Fibroblast of peridontal ligament (primary cell): Measurements from ENCODE around the gene SYNGAP1.

ENCODE experiments used
- DNase-seq: peaks from one replicate; pipeline ENCODE4 v3.0.0-alpha.2; 2010; ENCODE audit errors: extremely low read depth

Gene SYNGAP1

DNA sequence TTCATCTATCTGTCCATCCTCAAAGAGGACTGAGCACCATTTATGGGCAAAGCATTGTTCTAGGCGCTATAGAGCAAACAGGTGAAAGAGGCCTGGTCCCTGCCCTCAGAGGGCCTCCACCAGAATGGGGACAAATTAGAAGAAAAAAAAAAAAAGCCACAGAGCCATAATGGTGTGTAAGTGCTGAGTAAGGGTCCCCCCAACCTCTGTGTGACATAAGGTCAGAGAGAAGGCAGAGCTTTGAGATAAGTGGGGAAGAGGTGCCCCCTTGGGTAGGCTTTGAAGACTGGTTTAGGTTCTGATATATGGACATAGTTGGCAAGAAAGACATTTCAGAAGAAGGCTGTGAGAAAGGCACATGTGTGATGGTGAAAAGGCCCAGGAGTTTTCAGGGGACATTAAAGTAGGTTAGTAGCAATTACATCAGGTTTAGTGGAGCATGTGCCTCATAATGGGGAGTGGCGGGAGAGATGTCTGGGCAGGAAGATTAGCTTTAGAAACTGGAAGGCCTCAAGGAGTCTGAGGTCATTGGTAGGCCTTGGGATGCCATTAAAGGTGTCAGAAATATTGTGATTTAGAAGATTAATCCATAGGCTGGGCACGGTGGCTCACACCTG is 19.2 kb downstream of the SYNGAP1 start:
- no peak for DNase-seq

DNA sequence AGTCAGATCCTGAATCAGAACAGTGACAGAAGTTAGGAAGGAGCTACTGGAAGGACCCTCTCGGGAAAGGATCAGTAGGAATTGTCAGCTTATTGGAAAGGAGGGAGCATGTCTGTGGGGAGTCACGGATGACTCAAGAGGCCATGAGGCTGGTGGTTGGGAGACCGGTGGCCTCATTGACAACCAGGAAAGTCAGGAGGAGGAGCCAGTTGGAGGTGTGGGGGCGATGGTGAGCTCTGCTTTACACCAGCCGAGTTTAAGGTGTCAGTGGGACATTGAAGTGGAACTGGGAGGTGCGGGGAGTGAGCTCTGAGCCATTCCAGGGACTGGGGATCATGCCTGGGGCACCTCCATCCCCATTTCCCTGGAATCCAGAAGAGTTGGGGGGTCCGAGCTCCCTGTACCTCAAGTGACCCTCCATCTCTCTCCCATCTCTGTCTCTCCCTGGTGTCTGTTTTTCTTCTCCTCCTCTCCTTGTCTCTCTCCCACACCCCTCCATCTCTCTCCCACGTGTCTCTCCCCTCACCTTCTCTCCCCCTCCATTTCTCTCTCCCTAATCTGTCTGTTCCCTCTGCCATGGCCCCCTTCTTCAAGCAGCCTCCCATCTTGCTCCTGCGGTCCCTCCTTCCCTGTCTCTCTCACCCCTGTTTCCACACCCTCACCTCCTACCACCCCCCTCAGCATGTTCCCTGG is 20.2 kb downstream of the SYNGAP1 start:
- no peak for DNase-seq

DNA sequence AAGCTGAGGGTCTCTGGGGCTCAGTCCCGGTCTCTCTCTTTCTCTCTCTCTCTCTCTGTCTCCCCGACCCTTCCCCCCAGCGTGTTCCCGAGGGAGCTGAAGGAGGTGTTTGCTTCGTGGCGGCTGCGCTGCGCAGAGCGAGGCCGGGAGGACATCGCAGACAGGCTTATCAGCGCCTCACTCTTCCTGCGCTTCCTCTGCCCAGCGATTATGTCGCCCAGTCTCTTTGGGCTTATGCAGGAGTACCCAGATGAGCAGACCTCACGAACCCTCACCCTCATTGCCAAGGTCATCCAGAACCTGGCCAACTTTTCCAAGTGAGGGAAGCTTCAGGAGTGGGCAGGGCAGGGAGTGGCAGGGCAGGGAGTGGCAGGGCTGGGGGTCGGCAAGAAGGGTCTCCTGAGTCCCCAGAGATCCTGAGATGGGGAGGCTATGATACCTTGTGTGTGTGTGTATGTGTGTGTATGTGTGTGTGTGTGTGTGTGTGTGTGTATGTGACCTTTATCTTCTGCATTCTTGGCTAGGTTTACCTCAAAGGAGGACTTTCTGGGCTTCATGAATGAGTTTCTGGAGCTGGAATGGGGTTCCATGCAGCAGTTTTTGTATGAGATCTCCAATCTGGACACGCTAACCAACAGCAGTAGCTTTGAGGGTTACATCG is 20.9 kb downstream of the SYNGAP1 start:
- DNase-seq = no peak

GRCh38 chr6:33441457-33441856 is 21.6 kb downstream of the SYNGAP1 start:
- DNase-seq = no peak

DNA sequence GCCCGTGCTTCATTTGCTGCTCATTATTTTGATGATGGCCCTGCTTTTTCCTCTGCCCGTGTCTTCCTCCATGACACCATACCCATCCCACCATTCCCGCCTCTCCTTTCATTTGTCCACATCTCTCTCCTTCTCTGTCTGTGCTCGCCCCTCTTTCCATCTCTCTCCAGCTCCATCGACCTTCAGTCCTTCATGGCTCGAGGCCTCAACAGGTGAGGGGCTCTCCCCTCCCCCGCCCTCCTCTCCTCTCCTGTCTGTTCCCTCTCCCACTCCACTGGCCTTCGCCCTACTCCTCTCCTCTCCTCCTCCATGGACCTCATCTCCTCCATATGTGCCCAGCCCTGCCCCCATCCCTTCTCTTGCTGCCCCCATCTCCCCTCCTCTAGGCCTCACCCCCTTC is 22.4 kb downstream of the SYNGAP1 start:
- no peak for DNase-seq

DNA sequence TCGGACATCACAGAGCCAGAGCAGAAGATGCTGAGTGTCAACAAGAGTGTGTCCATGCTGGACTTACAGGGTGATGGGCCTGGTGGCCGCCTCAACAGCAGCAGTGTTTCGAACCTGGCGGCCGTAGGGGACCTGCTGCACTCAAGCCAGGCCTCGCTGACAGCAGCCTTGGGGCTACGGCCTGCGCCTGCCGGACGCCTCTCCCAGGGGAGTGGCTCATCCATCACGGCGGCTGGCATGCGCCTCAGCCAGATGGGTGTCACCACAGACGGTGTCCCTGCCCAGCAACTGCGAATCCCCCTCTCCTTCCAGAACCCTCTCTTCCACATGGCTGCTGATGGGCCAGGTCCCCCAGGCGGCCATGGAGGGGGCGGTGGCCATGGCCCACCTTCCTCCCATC is 23.2 kb downstream of the SYNGAP1 start:
- no peak for DNase-seq

DNA sequence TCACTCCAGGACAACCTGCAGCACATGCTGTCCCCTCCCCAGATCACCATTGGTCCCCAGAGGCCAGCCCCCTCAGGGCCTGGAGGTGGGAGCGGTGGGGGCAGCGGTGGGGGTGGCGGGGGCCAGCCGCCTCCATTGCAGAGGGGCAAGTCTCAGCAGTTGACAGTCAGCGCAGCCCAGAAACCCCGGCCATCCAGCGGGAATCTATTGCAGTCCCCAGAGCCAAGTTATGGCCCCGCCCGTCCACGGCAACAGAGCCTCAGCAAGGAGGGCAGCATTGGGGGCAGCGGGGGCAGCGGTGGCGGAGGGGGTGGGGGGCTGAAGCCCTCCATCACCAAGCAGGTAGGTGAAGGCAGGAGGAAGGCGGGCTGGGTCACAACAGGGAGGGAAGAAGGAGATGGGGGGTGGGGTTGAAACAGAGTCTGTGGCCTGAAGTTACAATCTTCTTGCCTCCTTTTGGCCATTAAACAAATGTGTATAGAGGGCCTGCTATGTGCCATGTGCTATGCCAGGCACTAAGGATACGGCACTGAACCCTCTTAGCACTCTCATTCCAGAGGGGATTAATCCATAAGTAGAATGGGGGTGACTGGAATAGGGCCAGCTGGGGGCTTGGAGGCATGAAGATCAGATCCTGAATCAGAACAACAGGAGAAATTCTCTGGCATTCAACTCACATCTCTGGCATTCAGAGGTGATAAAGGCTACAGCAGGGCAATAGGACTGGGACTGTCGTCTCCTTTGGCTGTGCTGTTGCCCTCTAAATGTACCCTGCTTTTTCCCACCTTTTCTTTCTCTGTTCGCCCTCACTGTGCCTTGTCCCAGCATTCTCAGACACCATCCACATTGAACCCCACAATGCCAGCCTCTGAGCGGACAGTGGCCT is 24.0 kb downstream of the SYNGAP1 start:
- DNase-seq = no peak

GRCh38 chr6:33445119-33445603 is 25.3 kb downstream of the SYNGAP1 start:
- no peak for DNase-seq

DNA sequence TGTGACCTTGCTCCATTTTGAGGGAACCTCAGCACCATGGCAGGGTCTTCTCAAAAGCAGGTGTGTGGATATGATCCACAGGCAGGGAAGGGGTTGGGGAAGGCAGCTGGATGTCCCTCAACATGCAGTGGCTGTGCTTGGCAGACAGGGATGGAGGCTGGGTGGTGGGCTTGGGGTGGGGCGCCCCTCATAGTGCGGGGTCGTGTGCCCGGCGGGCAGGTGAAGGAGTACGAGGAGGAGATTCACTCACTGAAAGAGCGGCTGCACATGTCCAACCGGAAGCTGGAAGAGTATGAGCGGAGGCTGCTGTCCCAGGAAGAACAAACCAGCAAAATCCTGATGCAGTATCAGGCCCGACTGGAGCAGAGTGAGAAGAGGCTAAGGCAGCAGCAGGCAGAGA is 26.5 kb downstream of the SYNGAP1 start:
- DNase-seq = no peak

GRCh38 chr6:33450434-33450833 is 30.6 kb downstream of the SYNGAP1 start:
- DNase-seq = no peak

DNA sequence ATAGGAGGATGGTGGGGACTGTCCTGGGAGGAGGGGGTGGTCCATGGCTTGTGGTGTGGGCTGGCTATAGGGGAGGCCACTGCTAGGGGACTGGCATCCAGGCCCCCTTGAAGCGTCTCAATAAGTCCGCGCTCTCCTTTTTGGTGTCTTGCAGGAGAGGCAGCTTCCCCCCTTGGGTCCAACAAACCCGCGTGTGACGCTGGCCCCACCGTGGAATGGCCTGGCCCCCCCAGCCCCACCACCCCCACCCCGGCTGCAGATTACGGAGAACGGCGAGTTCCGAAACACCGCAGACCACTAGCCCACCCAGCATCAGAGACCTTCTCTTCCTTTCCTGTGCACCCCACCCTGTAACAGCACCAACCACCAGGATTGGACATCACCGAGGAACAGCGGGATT is 31.7 kb downstream of the SYNGAP1 start:
- no peak for DNase-seq

GRCh38 chr6:33452496-33452895 is 32.6 kb downstream of the SYNGAP1 start:
- DNase-seq = no peak

DNA sequence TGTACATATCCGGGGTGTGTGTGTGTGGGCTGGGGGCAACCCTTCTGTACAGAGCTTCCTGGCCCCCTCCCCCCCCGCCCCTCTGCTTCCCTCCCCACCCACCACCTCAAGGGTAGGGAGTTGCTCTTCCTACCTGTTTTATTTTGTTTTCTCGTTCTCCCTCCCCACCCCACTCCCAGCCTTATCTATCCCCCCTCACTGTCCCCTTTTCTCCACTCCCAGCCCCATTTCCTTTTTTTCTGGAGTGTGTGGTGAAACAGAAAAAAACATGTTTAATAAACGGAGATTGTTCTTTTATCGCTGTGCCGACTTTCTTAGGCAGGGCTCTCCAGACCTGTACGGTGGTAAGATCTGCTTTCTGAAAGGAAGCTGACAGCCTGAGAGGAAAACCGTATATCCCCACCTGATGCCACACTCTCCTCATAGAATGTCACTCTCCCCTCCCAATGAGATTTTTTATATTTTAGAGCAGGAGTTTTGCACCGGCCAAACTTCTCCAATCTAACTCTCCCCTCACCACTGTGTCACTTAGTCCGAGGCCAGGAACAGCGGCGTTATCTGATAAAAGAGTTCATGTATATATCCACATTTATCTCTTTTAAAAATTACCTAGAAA is 33.6 kb downstream of the SYNGAP1 start:
- peak; percentile 11 for DNase-seq

GRCh38 chr6:33454009-33454946 is 34.4 kb downstream of the SYNGAP1 start, which contains the start of gene ZBTB9:
Gene ZBTB9 (plus strand): TSS chr6:33454576. CDS start chr6:33455101, 525 bp downstream.
- DNase-seq = peak; percentile 94

DNA sequence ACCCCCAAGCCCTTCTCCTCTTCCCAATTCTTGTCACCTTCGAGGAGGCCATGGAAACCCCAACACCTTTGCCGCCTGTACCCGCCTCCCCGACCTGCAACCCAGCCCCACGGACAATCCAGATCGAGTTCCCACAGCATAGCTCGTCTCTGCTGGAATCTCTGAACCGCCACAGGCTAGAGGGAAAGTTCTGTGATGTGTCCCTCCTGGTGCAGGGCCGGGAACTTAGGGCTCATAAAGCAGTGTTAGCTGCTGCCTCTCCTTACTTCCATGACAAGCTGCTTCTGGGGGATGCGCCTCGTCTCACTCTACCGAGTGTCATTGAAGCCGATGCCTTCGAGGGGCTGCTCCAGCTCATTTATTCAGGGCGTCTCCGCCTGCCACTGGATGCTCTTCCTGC is 35.2 kb downstream of the SYNGAP1 start:
- no peak for DNase-seq

DNA sequence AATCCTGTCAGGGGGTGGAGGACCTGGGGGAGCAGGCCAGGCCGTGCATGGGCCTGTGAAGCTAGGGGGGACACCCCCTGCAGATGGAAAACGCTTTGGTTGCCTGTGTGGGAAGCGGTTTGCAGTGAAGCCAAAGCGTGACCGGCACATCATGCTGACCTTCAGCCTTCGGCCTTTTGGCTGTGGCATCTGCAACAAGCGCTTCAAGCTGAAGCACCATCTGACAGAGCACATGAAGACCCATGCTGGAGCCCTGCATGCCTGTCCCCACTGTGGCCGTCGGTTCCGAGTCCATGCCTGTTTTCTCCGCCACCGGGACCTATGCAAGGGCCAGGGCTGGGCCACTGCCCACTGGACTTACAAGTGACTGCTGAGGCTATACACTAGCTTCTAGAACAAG is 36.3 kb downstream of the SYNGAP1 start:
- no peak for DNase-seq

GRCh38 chr6:33458676-33459075 is 38.8 kb downstream of the SYNGAP1 start:
- DNase-seq = no peak

GRCh38 chr6:33459226-33459625 is 39.4 kb downstream of the SYNGAP1 start:
- DNase-seq = no peak

- DNase-seq = no peak
These were observed 46.3 kb downstream of the SYNGAP1 start for GRCh38 chr6:33466075-33466735.

GRCh38 chr6:33467091-33467490 is 47.2 kb downstream of the SYNGAP1 start:
- DNase-seq = no peak
